Measurements from ENCODE around the gene UBE2Q1.

The UBE2Q1 gene

DNA sequence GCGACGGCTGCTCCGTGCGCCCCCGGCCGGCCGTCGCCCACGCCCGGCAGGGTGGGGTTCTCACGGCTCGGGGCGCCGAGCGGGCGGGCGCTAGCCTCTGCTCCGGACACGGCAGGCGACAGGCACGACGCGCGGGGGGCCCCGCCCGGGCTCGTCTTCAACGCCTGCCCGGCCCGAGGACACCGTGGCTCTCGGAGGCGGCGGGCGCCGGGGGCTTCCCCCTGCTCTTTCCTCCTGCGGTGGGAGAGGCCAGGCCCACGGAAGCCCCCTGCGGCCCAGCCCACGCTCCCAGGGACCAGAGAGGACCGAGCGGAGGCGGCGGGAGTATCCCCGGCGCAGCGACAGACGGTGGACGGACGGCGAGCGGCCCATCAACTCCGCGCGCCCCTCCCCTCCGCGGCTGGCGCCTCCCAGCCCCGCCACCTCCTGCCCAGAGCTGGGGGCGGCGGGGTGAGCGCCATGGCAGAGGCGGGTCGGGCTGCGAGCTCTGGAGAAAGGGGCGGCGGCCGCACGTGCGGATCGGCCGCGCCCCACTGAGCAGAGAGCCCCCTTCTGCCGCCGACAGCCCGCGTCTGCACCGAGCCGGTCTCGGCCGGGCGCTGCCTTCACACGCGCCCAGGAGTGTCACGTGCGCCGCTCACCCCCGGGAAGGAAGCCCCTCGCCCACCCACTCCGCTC lies 56.3 kb downstream of the UBE2Q1 start, which contains the start of the genes SHE and TDRD10:
Gene SHE (minus strand): TSS at position 347 of the 678 bp plus-strand sequence. CDS start 386 bp downstream, outside the sequence.
Gene TDRD10 (plus strand): TSS at position 154 of the 678 bp plus-strand sequence. CDS start 4,685 bp downstream, outside the sequence.
- DNase-seq (ENCODE audit: low read depth), result no peak
- H3K4me3 ChIP-seq (ENCODE audit: control insufficient read depth, low read depth, low read length), result no peak within 1 kb of the TSS

DNA sequence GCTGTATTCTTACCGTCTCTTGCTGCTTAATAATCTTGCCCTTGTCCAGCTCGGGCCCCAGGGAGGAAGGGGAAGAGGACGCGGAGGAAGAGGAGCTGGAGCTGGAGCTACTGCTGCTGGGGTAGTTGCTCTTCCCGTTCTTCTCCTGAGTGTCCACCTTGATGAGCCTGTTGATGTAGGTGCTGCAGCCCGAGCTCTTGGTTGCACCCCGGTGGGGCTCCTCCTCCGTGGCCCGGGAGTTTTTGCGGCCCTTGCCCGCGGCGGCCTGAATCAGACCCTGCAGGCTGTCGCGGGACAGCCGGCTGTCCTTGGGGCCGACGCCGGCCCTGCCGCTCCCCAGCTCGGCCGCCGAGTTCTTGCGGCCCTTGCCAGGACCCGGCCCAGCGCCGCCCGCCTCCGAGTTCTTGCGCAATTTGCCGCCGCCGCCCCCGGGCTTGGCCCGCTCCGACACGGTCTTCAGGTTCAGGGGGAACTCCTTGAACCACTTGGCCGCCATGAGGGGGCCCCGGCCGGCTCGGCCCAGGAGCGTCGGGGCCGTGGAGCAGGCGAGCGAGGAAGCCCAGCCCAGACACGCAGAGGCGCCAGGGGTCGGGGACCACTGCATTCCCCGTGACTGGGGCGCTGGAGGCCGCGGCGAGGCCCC lies 56.9 kb downstream of the UBE2Q1 start:
- no peak overlapping the region for H3K4me3 ChIP-seq (ENCODE audit: control insufficient read depth, low read depth, low read length)
- no peak for DNase-seq (ENCODE audit: low read depth)
- TF ChIP-seq, protein P1, sequence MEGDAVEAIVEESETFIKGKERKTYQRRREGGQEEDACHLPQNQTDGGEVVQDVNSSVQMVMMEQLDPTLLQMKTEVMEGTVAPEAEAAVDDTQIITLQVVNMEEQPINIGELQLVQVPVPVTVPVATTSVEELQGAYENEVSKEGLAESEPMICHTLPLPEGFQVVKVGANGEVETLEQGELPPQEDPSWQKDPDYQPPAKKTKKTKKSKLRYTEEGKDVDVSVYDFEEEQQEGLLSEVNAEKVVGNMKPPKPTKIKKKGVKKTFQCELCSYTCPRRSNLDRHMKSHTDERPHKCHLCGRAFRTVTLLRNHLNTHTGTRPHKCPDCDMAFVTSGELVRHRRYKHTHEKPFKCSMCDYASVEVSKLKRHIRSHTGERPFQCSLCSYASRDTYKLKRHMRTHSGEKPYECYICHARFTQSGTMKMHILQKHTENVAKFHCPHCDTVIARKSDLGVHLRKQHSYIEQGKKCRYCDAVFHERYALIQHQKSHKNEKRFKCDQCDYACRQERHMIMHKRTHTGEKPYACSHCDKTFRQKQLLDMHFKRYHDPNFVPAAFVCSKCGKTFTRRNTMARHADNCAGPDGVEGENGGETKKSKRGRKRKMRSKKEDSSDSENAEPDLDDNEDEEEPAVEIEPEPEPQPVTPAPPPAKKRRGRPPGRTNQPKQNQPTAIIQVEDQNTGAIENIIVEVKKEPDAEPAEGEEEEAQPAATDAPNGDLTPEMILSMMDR (IDR thresholded peaks at IDR 0.05; ENCODE audit: control insufficient read depth, insufficient read depth, low read depth, low read length, missing control alignments), result no peak

More for the DNA sequence above, 56.3 kb downstream of the UBE2Q1 start, which contains the start of the genes SHE and TDRD10:
- TF ChIP-seq, protein P1 (IDR thresholded peaks at IDR 0.05; ENCODE audit: control insufficient read depth, insufficient read depth, low read depth, low read length, missing control alignments), result no peak

DNA sequence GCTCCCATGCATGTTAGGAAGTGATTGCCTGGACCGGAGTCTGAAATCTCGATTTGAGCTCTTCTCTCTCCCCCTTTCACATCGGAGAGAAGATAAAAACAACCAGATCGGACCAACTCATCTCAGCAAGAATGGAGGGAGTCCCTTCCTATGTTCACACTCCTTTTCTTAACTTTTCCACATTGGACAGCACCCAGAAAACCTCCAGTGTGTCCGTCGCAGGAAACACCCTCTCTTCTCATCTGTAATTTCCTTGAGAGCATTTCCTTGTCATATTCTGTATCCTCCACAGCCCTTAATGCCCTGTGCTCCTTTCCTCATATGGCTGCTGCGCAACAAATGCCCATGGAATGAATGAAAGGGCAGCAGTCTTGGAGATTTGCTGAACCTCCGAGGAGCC lies 57.9 kb downstream of the UBE2Q1 start:
- no peak for DNase-seq (ENCODE audit: low read depth)
- TF ChIP-seq, protein P1 (IDR thresholded peaks at IDR 0.05; ENCODE audit: control insufficient read depth, insufficient read depth, low read depth, low read length, missing control alignments), result no peak
- no peak overlapping the region for H3K4me3 ChIP-seq (ENCODE audit: control insufficient read depth, low read depth, low read length)

DNA sequence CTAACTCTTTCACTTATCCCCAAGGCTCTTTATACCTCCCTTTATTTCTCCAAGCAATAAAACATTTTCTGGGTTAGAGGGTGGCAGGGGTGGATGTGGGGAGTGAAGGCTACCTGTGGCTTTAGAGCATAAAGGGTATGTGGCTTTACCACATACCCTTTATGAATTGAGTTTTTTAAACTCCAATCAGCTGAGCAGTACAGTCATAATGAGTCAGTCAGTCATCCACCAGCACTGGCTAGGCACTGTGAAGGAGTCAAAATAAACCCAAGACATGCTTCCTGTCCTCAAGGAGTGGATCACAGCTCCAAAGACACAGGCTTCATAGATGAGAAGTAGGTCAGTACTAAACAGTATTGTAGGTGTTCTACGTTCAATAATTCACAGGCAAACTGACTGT lies 59.0 kb downstream of the UBE2Q1 start:
- no peak for DNase-seq (ENCODE audit: low read depth)
- no peak overlapping the region for H3K4me3 ChIP-seq (ENCODE audit: control insufficient read depth, low read depth, low read length)
- TF ChIP-seq, protein P1 (IDR thresholded peaks at IDR 0.05; ENCODE audit: control insufficient read depth, insufficient read depth, low read depth, low read length, missing control alignments), result no peak
